GM12874 (cell line): ENCODE data around the gene ZZZ3.

ENCODE experiments used
- CTCF ChIP-seq: IDR thresholded peaks from 2 replicates; pipeline ENCODE4 v1.5.1; 2011; ENCODE audit warnings: low read depth, mild to moderate bottlenecking, control low read depth, low read length, moderate library complexity; ENCODE audit not compliant: insufficient read depth

The ZZZ3 gene

GRCh38 chr1:77661696-77662095 is 20.8 kb downstream of the ZZZ3 start:
- no peak for TF ChIP-seq CTCF

GRCh38 chr1:77659879-77660593 is 22.4 kb downstream of the ZZZ3 start:
- no peak for TF ChIP-seq CTCF

- TF ChIP-seq CTCF = no peak
These were observed 24.2 kb downstream of the ZZZ3 start for GRCh38 chr1:77658271-77658670.

DNA sequence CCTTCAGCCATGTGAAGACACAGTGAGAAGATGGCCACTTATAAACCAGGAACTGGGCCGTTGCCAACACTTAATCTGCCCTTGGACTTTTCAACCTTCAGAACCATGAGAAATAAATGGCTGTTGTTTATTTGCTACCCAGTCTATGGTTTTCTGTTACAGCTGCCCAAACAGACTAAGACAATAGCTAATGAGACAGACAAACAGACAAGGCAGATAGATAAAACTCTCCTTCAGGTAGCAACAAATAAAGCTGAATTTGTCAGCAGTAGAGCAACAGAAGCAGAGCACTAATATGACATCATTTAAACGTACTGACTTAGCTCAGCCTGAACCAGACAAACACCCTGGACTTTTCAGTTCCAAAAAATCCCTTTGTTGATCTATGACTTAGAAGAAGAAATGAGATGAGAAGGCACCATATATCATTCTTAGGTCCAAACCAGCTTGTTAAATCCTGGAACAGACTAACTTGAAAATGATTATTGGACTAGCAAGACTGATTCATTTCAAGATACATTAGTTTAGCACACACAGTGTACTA is 27.0 kb downstream of the ZZZ3 start:
- TF ChIP-seq CTCF = no peak

DNA sequence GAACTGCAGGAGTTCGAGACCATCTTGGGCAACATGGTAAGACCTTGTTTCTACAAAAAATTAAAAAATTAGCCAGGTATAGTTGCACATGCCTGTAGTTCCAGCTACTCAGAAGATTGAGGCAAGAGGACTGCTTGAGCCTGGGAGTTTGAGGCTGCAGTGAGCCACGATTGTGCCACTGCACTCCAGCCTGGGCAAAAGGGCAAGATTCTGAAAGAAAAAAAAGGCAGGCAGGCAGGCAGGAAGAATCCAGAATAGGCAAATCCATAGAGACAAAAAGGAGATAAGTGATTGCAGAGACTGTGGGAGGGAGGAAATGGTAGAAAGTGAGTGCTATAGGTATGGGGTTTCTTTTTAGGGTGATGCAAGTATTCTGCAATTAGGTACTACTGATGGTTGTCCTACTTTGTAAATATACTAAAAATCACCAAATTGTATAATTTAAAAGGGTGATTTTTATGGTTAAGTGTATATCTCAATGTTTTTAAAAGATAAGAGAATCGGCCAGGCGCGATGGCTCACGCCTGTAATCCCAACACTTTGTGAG is 29.4 kb downstream of the ZZZ3 start:
- TF ChIP-seq CTCF = no peak

- TF ChIP-seq CTCF = no peak
These were observed 30.2 kb downstream of the ZZZ3 start for GRCh38 chr1:77652268-77652667.

GRCh38 chr1:77649127-77649526 is 33.3 kb downstream of the ZZZ3 start:
- no peak for TF ChIP-seq CTCF
